T-cell (primary cell): ENCODE results near the gene PTPRM. TPM values are rescaled to one million over a fixed set of nuclear protein-coding genes. Genes with fewer than 3 reads are reported as not detected.

Source experiments
- ATAC-seq, 4 experiments: fragments of 200-7000 bp in 3 of 4; fragments of 150-1000 bp in 1 of 4; cut with Tn5 transposase; replicated peaks in 1 of 4; 1 replicate in 3 of 4; 2 replicates in 1 of 4; pipeline ENCODE4 v1.10.0; 2021; ENCODE audit warnings: moderate library complexity in 3 of 4, mild to moderate bottlenecking in 2 of 4, moderate number of reproducible peaks in 1 of 4
- CTCF ChIA-PET, 2 donors: fragments of 300-600 bp; sonication (Branson Sonifier 250); formaldehyde crosslinking; loops; one replicate each; lab custom pipeline; 2022; ENCODE audit warnings: antibody characterized with exemption in 2 of 2; lab: Charles Lee
- POLR2A ChIA-PET, 2 donors: fragments of 300-600 bp; sonication (Branson Sonifier 250); formaldehyde crosslinking; loops; one replicate each; lab custom pipeline; 2022; ENCODE audit warnings: antibody characterized with exemption in 2 of 2; lab: Charles Lee
- DNase-seq, 35 experiments: peaks; one replicate each; pipeline versions ENCODE4 v3.0.0 to v3.0.0-alpha.2; 2013 to 2023
- H3K27ac ChIP-seq: one replicate; pipeline ENCODE4 v1.5.1; 2013; ENCODE audit warnings: low read length
- H3K27me3 ChIP-seq, 2 experiments: replicated peaks in 1 of 2; 1 replicate in 1 of 2; 2 replicates in 1 of 2; pipeline versions ENCODE4 v1.6.1 to v1.7.0; 2013; ENCODE audit warnings: low read length in 1 of 2, mixed read lengths in 1 of 2; ENCODE audit not compliant: control insufficient read depth in 2 of 2, insufficient read depth in 2 of 2; ENCODE audit errors: extremely low read depth in 1 of 2
- H3K36me3 ChIP-seq, 2 donors: 1 replicate in 1 of 2; 2 replicates in 1 of 2; pipeline versions ENCODE4 v1.6.1 to v1.7.0; 2013; ENCODE audit warnings: low read length in 1 of 2; ENCODE audit not compliant: control insufficient read depth in 2 of 2, insufficient read depth in 1 of 2; ENCODE audit errors: extremely low read depth in 1 of 2
- H3K4me1 ChIP-seq, 2 experiments: 1 replicate in 1 of 2; 2 replicates in 1 of 2; pipeline versions ENCODE4 v1.6.1 to v1.7.0; 2013; ENCODE audit warnings: low read length in 2 of 2, mixed read lengths in 1 of 2; ENCODE audit not compliant: insufficient read depth in 2 of 2, control insufficient read depth in 1 of 2; ENCODE audit errors: extremely low read depth in 1 of 2
- H3K4me3 ChIP-seq, 2 donors: 1 replicate in 1 of 2; 2 replicates in 1 of 2; pipeline versions ENCODE4 v1.5.1 to v1.7.0; 2013; ENCODE audit warnings: mild to moderate bottlenecking in 2 of 2, low read length in 1 of 2, moderate library complexity in 1 of 2; ENCODE audit not compliant: control insufficient read depth in 1 of 2; ENCODE audit errors: extremely low read depth in 1 of 2
- H3K9me3 ChIP-seq: 2 replicates; pipeline ENCODE4 v1.7.0; 2013
- H3K27ac Mint-ChIP-seq, 2 donors: one replicate each; pipeline ENCODE4 v1.8.0; 2020 to 2021; ENCODE audit warnings: mild to moderate bottlenecking in 2 of 2, mixed read lengths in 2 of 2
- H3K27me3 Mint-ChIP-seq, 2 donors: one replicate each; pipeline ENCODE4 v1.8.0; 2021 to 2022; ENCODE audit warnings: mixed read lengths in 2 of 2
- H3K36me3 Mint-ChIP-seq: one replicate; pipeline ENCODE4 v1.8.0; 2021; ENCODE audit warnings: mixed read lengths
- H3K4me1 Mint-ChIP-seq, 3 donors: one replicate each; pipeline ENCODE4 v1.8.0; 2020 to 2022; ENCODE audit warnings: mixed read lengths in 3 of 3, mild to moderate bottlenecking in 1 of 3
- H3K4me3 Mint-ChIP-seq, 3 donors: one replicate each; pipeline ENCODE4 v1.8.0; 2020 to 2022; ENCODE audit warnings: mild to moderate bottlenecking in 3 of 3, mixed read lengths in 3 of 3, moderate library complexity in 3 of 3
- H3K9me3 Mint-ChIP-seq, 3 donors: one replicate each; pipeline ENCODE4 v1.8.0; 2020 to 2022; ENCODE audit warnings: mixed read lengths in 3 of 3
- WGBS: methylation state at CpG from one replicate; pipeline ENCODE4 v1.1.5; 2013; ENCODE audit warnings: missing lambda C conversion rate; ENCODE audit not compliant: insufficient coverage; 5-methylcytosine and 5-hydroxymethylcytosine counted together
- total RNA-seq, 35 experiments: library from RNA in 6 of 35; stranded (reverse) in 6 of 35; fragments of 120-200 nt in 1 of 35; gene quantifications; one replicate each; pipeline versions ENCODE4 v1.2.1 to v1.2.4 and lab custom pipeline; 2013 to 2026

Gene PTPRM
- total RNA-seq, 5 donors from 2014 or later (not counting 1 experiment from before 2014, with no cell fraction given): 4.1 to 47.4 (median 7.1) TPM

GRCh38 chr18:7787339-7787738, 220.2 kb downstream of the PTPRM start:
- WGBS: 78% methylated on average over 1 of the region's 2 CpGs
- DNase-seq: no peak

GRCh38 chr18:7789856-7790552, 222.9 kb downstream of the PTPRM start:
- H3K27ac Mint-ChIP-seq: no peak overlapping the region
- no peak for ATAC-seq
- CTCF ChIA-PET: no interaction called here

More at GRCh38 chr18:7787339-7787738, 220.2 kb downstream of the PTPRM start:
- H3K27me3 ChIP-seq: no peaks in the 10 kb centered on the region
- ChIA-PET CTCF (no interaction called here), POLR2A (no interaction called here)
- H3K4me3 Mint-ChIP-seq: no peak overlapping the region
- H3K36me3 ChIP-seq: no peaks in the 10 kb centered on the region
- peaks cover 0 to 7% (median 0%) of the 10 kb centered on the region in 3 donors for H3K9me3 Mint-ChIP-seq
- no peak overlapping the region for H3K27ac ChIP-seq
- H3K36me3 Mint-ChIP-seq: no peaks in the 10 kb centered on the region
- no peak overlapping the region for H3K4me3 ChIP-seq
- no peaks in the 10 kb centered on the region for H3K4me1 ChIP-seq
- H3K27me3 Mint-ChIP-seq: no peaks in the 10 kb centered on the region
- no peaks in the 10 kb centered on the region for H3K4me1 Mint-ChIP-seq
- H3K27ac Mint-ChIP-seq: no peak overlapping the region
- H3K9me3 ChIP-seq: no peaks in the 10 kb centered on the region
- no peak for ATAC-seq

GRCh38 chr18:7793100-7793499, 226.0 kb downstream of the PTPRM start:
- no peaks in the 10 kb centered on the region for H3K9me3 ChIP-seq
- H3K27me3 ChIP-seq: no peaks in the 10 kb centered on the region
- H3K9me3 Mint-ChIP-seq: no peaks in the 10 kb centered on the region
- no CpG with 5 or more reads among the region's 5 CpGs for WGBS
- no peak overlapping the region for H3K27ac ChIP-seq
- H3K4me1 Mint-ChIP-seq: no peaks in the 10 kb centered on the region
- POLR2A ChIA-PET: no interaction called here
- H3K4me1 ChIP-seq: no peaks in the 10 kb centered on the region
- DNase-seq (no peak), ATAC-seq (no peak)
- H3K4me3 Mint-ChIP-seq: no peak overlapping the region
- no peaks in the 10 kb centered on the region for H3K36me3 Mint-ChIP-seq
- no peak overlapping the region for H3K4me3 ChIP-seq
- no peaks in the 10 kb centered on the region for H3K36me3 ChIP-seq
- H3K27me3 Mint-ChIP-seq: no peaks in the 10 kb centered on the region
- CTCF ChIA-PET: interaction anchor here in 1 of 2 donors (0.9 kb wide), 1 partner anchor 9 kb away, joined by 3 read pairs; no protein-coding TSS in a partner anchor
- H3K27ac Mint-ChIP-seq: no peak overlapping the region

More at GRCh38 chr18:7789856-7790552, 222.9 kb downstream of the PTPRM start:
- H3K9me3 Mint-ChIP-seq: peaks cover 0 to 5% (median 0%) of the 10 kb centered on the region in 3 donors
- no peaks in the 10 kb centered on the region for H3K36me3 Mint-ChIP-seq
- H3K4me1 Mint-ChIP-seq: no peaks in the 10 kb centered on the region
- DNase-seq: peak in 1 of 35 experiments; percentile 5
- Histone ChIP-seq H3K4me3 (no peak overlapping the region), H3K27ac (no peak overlapping the region), H3K27me3 (no peaks in the 10 kb centered on the region), H3K4me1 (no peaks in the 10 kb centered on the region), H3K9me3 (no peaks in the 10 kb centered on the region), H3K36me3 (no peaks in the 10 kb centered on the region)
- H3K4me3 Mint-ChIP-seq: no peak overlapping the region
- 66% methylated on average over 3 of the region's 5 CpGs for WGBS
- H3K27me3 Mint-ChIP-seq: no peaks in the 10 kb centered on the region
- POLR2A ChIA-PET: interaction anchor here in 1 of 2 donors (0.6 kb wide), 1 partner anchor 973 kb away, joined by 3 read pairs; no protein-coding TSS in a partner anchor

- ChIA-PET CTCF (no interaction called here), POLR2A (no interaction called here)
- no peaks in the 10 kb centered on the region for H3K36me3 ChIP-seq
- ATAC-seq: no peak
- H3K27me3 ChIP-seq: no peaks in the 10 kb centered on the region
- H3K9me3 Mint-ChIP-seq: no peaks in the 10 kb centered on the region
- H3K9me3 ChIP-seq: no peaks in the 10 kb centered on the region
- no peaks in the 10 kb centered on the region for H3K4me1 Mint-ChIP-seq
- no peak overlapping the region for H3K27ac ChIP-seq
- no peaks in the 10 kb centered on the region for H3K4me1 ChIP-seq
- H3K4me3 Mint-ChIP-seq: no peak overlapping the region
- no peak overlapping the region for H3K4me3 ChIP-seq
- no peak for DNase-seq
- no CpG with 5 or more reads among the region's 4 CpGs for WGBS
- no peaks in the 10 kb centered on the region for H3K36me3 Mint-ChIP-seq
- no peaks in the 10 kb centered on the region for H3K27me3 Mint-ChIP-seq
- no peak overlapping the region for H3K27ac Mint-ChIP-seq
Measured at GRCh38 chr18:7803956-7804469, 236.9 kb downstream of the PTPRM start.

- no peaks in the 10 kb centered on the region for H3K4me1 Mint-ChIP-seq
- ATAC-seq (no peak), DNase-seq (no peak)
- H3K9me3 ChIP-seq: no peaks in the 10 kb centered on the region
- ChIA-PET CTCF (no interaction called here), POLR2A (no interaction called here)
- H3K36me3 Mint-ChIP-seq: no peaks in the 10 kb centered on the region
- no peak overlapping the region for H3K4me3 Mint-ChIP-seq
- no peak overlapping the region for H3K4me3 ChIP-seq
- no peaks in the 10 kb centered on the region for H3K4me1 ChIP-seq
- peaks cover 0 to 3% of the 10 kb centered on the region in 2 experiments for H3K27me3 ChIP-seq
- peaks cover 0 to 4% (median 0%) of the 10 kb centered on the region in 3 donors for H3K9me3 Mint-ChIP-seq
- H3K27me3 Mint-ChIP-seq: no peaks in the 10 kb centered on the region
- WGBS: 35% methylated on average over 2 of the region's 2 CpGs
- H3K36me3 ChIP-seq: no peaks in the 10 kb centered on the region
- no peak overlapping the region for H3K27ac Mint-ChIP-seq
- no peak overlapping the region for H3K27ac ChIP-seq
Measured at GRCh38 chr18:7805096-7805495, 238.0 kb downstream of the PTPRM start.

GRCh38 chr18:7805880-7806279, 238.8 kb downstream of the PTPRM start:
- Mint-ChIP-seq H3K36me3 (no peaks in the 10 kb centered on the region), H3K4me3 (no peak overlapping the region), H3K27me3 (no peaks in the 10 kb centered on the region), H3K9me3 (peaks cover 0 to 4% (median 0%) of the 10 kb centered on the region in 3 donors), H3K4me1 (no peaks in the 10 kb centered on the region), H3K27ac (no peak overlapping the region)
- H3K9me3 ChIP-seq: no peaks in the 10 kb centered on the region
- no peaks in the 10 kb centered on the region for H3K4me1 ChIP-seq
- no peaks in the 10 kb centered on the region for H3K36me3 ChIP-seq
- DNase-seq: no peak
- no peak for ATAC-seq
- peaks cover 0 to 3% of the 10 kb centered on the region in 2 experiments for H3K27me3 ChIP-seq
- H3K27ac ChIP-seq: no peak overlapping the region
- H3K4me3 ChIP-seq: no peak overlapping the region
- WGBS: no CpG with 5 or more reads among the region's 1 CpG
- ChIA-PET POLR2A (no interaction called here), CTCF (no interaction called here)
